Neuronal stem cell (in vitro differentiated cells): ENCODE data around the gene FAM174A.

Experiments
- DNase-seq: peaks from one replicate; pipeline ENCODE4 v3.0.0-alpha.2; 2013; ENCODE audit warnings: low spot score
- H2AFZ ChIP-seq: one replicate; pipeline ENCODE4 v1.6.1; 2013; ENCODE audit warnings: mild to moderate bottlenecking, low read length, inconsistent platforms
- H2AK5ac ChIP-seq: 2 replicates; pipeline ENCODE4 v1.6.1; 2013; ENCODE audit warnings: low read depth, mild to moderate bottlenecking, inconsistent platforms, low read length, moderate library complexity, mixed read lengths
- H2BK120ac ChIP-seq: 2 replicates; pipeline ENCODE4 v1.6.1; 2013; ENCODE audit warnings: low read depth, mild to moderate bottlenecking, inconsistent platforms, low read length, moderate library complexity, mixed read lengths
- H2BK12ac ChIP-seq: one replicate; pipeline ENCODE4 v1.6.1; 2013; ENCODE audit warnings: low read length, inconsistent platforms
- H2BK15ac ChIP-seq: 2 replicates; pipeline ENCODE4 v1.6.1; 2013; ENCODE audit warnings: mild to moderate bottlenecking, low read length, inconsistent platforms, mixed read lengths
- H2BK5ac ChIP-seq: one replicate; pipeline ENCODE4 v1.6.1; 2013; ENCODE audit warnings: inconsistent platforms, mild to moderate bottlenecking, low read length, moderate library complexity
- H3K14ac ChIP-seq: one replicate; pipeline ENCODE4 v1.6.1; 2013; ENCODE audit warnings: low read length, inconsistent platforms
- H3K18ac ChIP-seq: 2 replicates; pipeline ENCODE4 v1.6.1; 2013; ENCODE audit warnings: low read length, inconsistent platforms
- H3K23ac ChIP-seq: 2 replicates; pipeline ENCODE4 v1.6.1; 2013; ENCODE audit warnings: low read depth, mild to moderate bottlenecking, mixed read lengths, low read length, inconsistent platforms; ENCODE audit not compliant: poor library complexity
- H3K27ac ChIP-seq: replicated peaks from 3 replicates; pipeline ENCODE4 v1.5.1; 2013; ENCODE audit warnings: low read length, inconsistent platforms
- H3K27me3 ChIP-seq, 3 experiments: 2 replicates each; pipeline ENCODE4 v1.6.1; 2013; ENCODE audit warnings: low read length in 3 of 3, mild to moderate bottlenecking in 2 of 3, inconsistent platforms in 1 of 3, low read depth in 1 of 3, mixed read lengths in 1 of 3, moderate library complexity in 1 of 3; ENCODE audit not compliant: control insufficient read depth in 3 of 3, insufficient read depth in 3 of 3
- H3K36me3 ChIP-seq, 2 donors: replicated peaks in 1 of 2; 2 replicates each; pipeline ENCODE4 v1.6.1; 2013; ENCODE audit warnings: low read length in 2 of 2; ENCODE audit not compliant: control insufficient read depth in 2 of 2, insufficient read depth in 2 of 2
- H3K4ac ChIP-seq: 2 replicates; pipeline ENCODE4 v1.6.1; 2013; ENCODE audit warnings: inconsistent platforms, mild to moderate bottlenecking, low read length, moderate library complexity
- H3K4me1 ChIP-seq, 2 donors: 1 replicate in 1 of 2; 2 replicates in 1 of 2; pipeline ENCODE4 v1.6.1; 2013; ENCODE audit warnings: low read length in 2 of 2, low read depth in 1 of 2; ENCODE audit not compliant: control insufficient read depth in 2 of 2, insufficient read depth in 1 of 2
- H3K4me2 ChIP-seq: one replicate; pipeline ENCODE4 v1.6.1; 2013; ENCODE audit warnings: mild to moderate bottlenecking, low read length, inconsistent platforms; ENCODE audit not compliant: insufficient read depth, poor library complexity, severe bottlenecking
- H3K4me3 ChIP-seq, 2 donors: 2 replicates each; pipeline ENCODE4 v1.5.1; 2013; ENCODE audit warnings: low read length in 2 of 2, mild to moderate bottlenecking in 2 of 2, inconsistent platforms in 1 of 2, moderate library complexity in 1 of 2
- H3K79me1 ChIP-seq: one replicate; pipeline ENCODE4 v1.6.1; 2013; ENCODE audit warnings: low read depth, mild to moderate bottlenecking, inconsistent platforms, low read length, moderate library complexity
- H3K9ac ChIP-seq: one replicate; pipeline ENCODE4 v1.6.1; 2013; ENCODE audit warnings: mild to moderate bottlenecking, low read depth, low read length, inconsistent platforms; ENCODE audit not compliant: poor library complexity
- H3K9me3 ChIP-seq, 2 donors: replicated peaks in 1 of 2; 2 replicates each; pipeline versions ENCODE3 to v1.6.1; 2013; ENCODE audit warnings: low read length in 2 of 2, mild to moderate bottlenecking in 2 of 2, inconsistent platforms in 1 of 2, low read depth in 1 of 2, mixed read lengths in 1 of 2, moderate library complexity in 1 of 2; ENCODE audit not compliant: control insufficient read depth in 2 of 2, insufficient read depth in 1 of 2
- H4K8ac ChIP-seq: one replicate; pipeline ENCODE4 v1.6.1; 2013; ENCODE audit warnings: low read depth, mild to moderate bottlenecking, inconsistent platforms, low read length, moderate library complexity
- H4K91ac ChIP-seq: one replicate; pipeline ENCODE4 v1.6.1; 2013; ENCODE audit warnings: low read length, low read depth, mild to moderate bottlenecking, inconsistent platforms; ENCODE audit not compliant: poor library complexity
- WGBS, 2 donors: extraction: QIAGEN DNeasy Blood & Tissue Kit; methylation state at CpG; one replicate each; pipeline ENCODE4 v1.1.7; 2013; ENCODE audit warnings: missing lambda C conversion rate in 2 of 2, mixed read lengths in 1 of 2; ENCODE audit not compliant: insufficient read length in 2 of 2, insufficient replicate concordance in 1 of 2; ENCODE audit errors: extremely low coverage in 2 of 2; 5-methylcytosine and 5-hydroxymethylcytosine counted together

FAM174A gene

GRCh38 chr5:100542086-100542485, 6.9 kb downstream of the FAM174A start:
- no peaks in the 10 kb centered on the region for H3K9me3 ChIP-seq
- H3K4me3 ChIP-seq: no peak overlapping the region
- H4K8ac ChIP-seq: no peak overlapping the region
- H3K23ac ChIP-seq: no peak overlapping the region
- no peaks in the 10 kb centered on the region for H3K79me1 ChIP-seq
- no peak overlapping the region for H3K14ac ChIP-seq
- H3K27ac ChIP-seq: no peak overlapping the region
- H4K91ac ChIP-seq: no peak overlapping the region
- no peak overlapping the region for H3K18ac ChIP-seq
- no peak overlapping the region for H2BK12ac ChIP-seq
- no peak overlapping the region for H2BK15ac ChIP-seq
- H3K4me1 ChIP-seq: no peaks in the 10 kb centered on the region
- H2AK5ac ChIP-seq: no peak overlapping the region
- H2AFZ ChIP-seq: no peak overlapping the region
- H2BK120ac ChIP-seq: no peak overlapping the region
- no peaks in the 10 kb centered on the region for H3K27me3 ChIP-seq
- WGBS, 2 donors: no CpG with 5 or more reads among the region's 1 CpG
- no peaks in the 10 kb centered on the region for H3K36me3 ChIP-seq
- H3K4me2 ChIP-seq: no peak overlapping the region
- no peak overlapping the region for H2BK5ac ChIP-seq
- no peak overlapping the region for H3K4ac ChIP-seq
- DNase-seq: no peak
- no peak overlapping the region for H3K9ac ChIP-seq

DNA sequence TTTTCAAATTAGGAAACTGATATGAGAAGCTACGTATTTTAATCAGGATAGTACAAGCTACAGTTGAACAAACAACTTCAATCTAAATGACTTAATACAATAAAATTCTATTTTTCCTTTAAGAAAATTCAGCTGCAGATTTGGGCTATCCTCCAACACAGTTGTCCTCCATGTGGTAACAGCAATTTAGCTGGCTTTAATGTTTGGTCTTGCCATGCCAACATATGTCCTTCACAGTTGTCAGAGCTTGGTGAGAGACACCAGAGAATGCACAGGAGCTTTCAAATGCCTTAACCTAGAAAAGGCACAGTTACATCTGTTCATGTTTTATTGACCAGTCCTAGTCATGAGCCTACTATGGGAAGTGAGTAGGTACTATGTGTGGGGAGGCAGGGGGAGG, 10.8 kb downstream of the FAM174A start:
- Histone ChIP-seq H3K9me3 (no peaks in the 10 kb centered on the region), H2BK12ac (no peak overlapping the region), H3K23ac (no peak overlapping the region), H2BK15ac (no peak overlapping the region), H3K4me3 (no peak overlapping the region), H3K36me3 (no peaks in the 10 kb centered on the region), H3K4me1 (no peaks in the 10 kb centered on the region), H2BK5ac (no peak overlapping the region), H3K14ac (no peak overlapping the region), H3K79me1 (no peaks in the 10 kb centered on the region), H3K18ac (no peak overlapping the region), H3K27ac (no peak overlapping the region), H2AK5ac (no peak overlapping the region), H4K91ac (no peak overlapping the region), H4K8ac (no peak overlapping the region), H3K27me3 (no peaks in the 10 kb centered on the region), H3K4ac (no peak overlapping the region), H2BK120ac (no peak overlapping the region), H3K9ac (no peak overlapping the region), H3K4me2 (no peak overlapping the region), H2AFZ (no peak overlapping the region)
- WGBS, 2 donors: no CpG with 5 or more reads among the region's 1 CpG
- DNase-seq: no peak

- no peak for DNase-seq
- Histone ChIP-seq H3K4me2 (no peak overlapping the region), H3K4me3 (no peak overlapping the region), H3K36me3 (no peaks in the 10 kb centered on the region), H3K18ac (no peak overlapping the region), H3K27ac (no peak overlapping the region), H2AK5ac (no peak overlapping the region), H3K9ac (no peak overlapping the region), H2AFZ (no peak overlapping the region), H2BK15ac (no peak overlapping the region), H3K4me1 (no peaks in the 10 kb centered on the region), H2BK5ac (no peak overlapping the region), H3K79me1 (no peaks in the 10 kb centered on the region), H4K8ac (no peak overlapping the region), H2BK12ac (no peak overlapping the region), H2BK120ac (no peak overlapping the region), H3K23ac (no peak overlapping the region), H3K9me3 (peaks cover 0 to 2% of the 10 kb centered on the region in 2 donors), H4K91ac (no peak overlapping the region), H3K27me3 (no peaks in the 10 kb centered on the region), H3K14ac (no peak overlapping the region), H3K4ac (no peak overlapping the region)
- WGBS, 2 donors: no CpG with 5 or more reads among the region's 1 CpG
These were observed 15.4 kb downstream of the FAM174A start for GRCh38 chr5:100550531-100551051.

DNA sequence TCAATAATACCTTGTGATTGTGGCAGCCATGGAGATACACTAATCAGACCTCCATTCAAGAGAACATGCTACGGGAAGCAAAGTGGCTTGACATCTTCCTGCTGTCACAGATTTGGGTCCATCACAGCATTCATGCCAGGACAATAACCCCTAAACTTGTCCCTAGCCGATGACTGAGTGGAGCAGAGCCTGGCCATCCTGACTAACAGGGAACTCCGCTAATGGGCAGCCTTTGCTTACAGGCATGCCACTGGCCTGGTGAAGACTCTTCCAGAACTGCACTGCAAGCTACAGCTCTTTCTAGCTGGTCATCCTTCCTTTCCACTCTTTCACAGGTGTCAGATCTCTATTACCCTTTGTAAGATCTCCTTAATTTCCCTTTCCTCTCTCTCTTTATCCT, 16.0 kb downstream of the FAM174A start:
- Histone ChIP-seq H3K18ac (no peak overlapping the region), H4K8ac (no peak overlapping the region), H2BK15ac (no peak overlapping the region), H2AK5ac (no peak overlapping the region), H4K91ac (no peak overlapping the region), H3K23ac (no peak overlapping the region), H3K9me3 (peaks cover 0 to 2% of the 10 kb centered on the region in 2 donors), H3K79me1 (no peaks in the 10 kb centered on the region), H2BK12ac (no peak overlapping the region), H3K27ac (no peak overlapping the region), H3K4ac (no peak overlapping the region), H2BK120ac (no peak overlapping the region), H2AFZ (no peak overlapping the region), H3K14ac (no peak overlapping the region), H2BK5ac (no peak overlapping the region), H3K4me1 (no peaks in the 10 kb centered on the region), H3K36me3 (no peaks in the 10 kb centered on the region), H3K4me3 (no peak overlapping the region), H3K4me2 (no peak overlapping the region), H3K27me3 (no peaks in the 10 kb centered on the region), H3K9ac (no peak overlapping the region)
- WGBS, 2 donors: no CpG with 5 or more reads among the region's 3 CpGs
- DNase-seq: no peak
